HCT116 (cell line): ENCODE data around the gene PARVB. TPM values are rescaled to one million over a fixed set of nuclear protein-coding genes. Genes with fewer than 3 reads are reported as not detected.

Source experiments
- ATAC-seq: fragments of 200-7000 bp; cut with Tn5 transposase; 2 replicates; pipeline ENCODE4 v1.9.1; 2020; ENCODE audit warnings: mild to moderate bottlenecking, moderate library complexity
- BruUV-seq: library from RNA; stranded (reverse); fragments of 400-500 nt; replicated peaks from 2 replicates; lab custom pipeline; 2021; lab: Mats Ljungman, UMichigan
- CTCF ChIA-PET: fragments of 300-600 bp; sonication (Branson Sonifier 250); formaldehyde crosslinking; loops from one replicate; lab custom pipeline; 2021; ENCODE audit warnings: antibody characterized with exemption; lab: Charles Lee
- POLR2A ChIA-PET: fragments of 300-600, 350-600 bp; sonication (Branson Sonifier 250); formaldehyde crosslinking; loops from one replicate; lab custom pipeline; 2021; ENCODE audit warnings: antibody characterized with exemption; lab: Charles Lee
- RAD21 ChIA-PET, 2 experiments: fragments of 300-600 bp; sonication (Branson Sonifier 250); formaldehyde crosslinking; loops; one replicate each; lab custom pipeline; 2023; ENCODE audit warnings: low total read pairs in 2 of 2; ENCODE audit not compliant: uncharacterized antibody in 2 of 2, unreplicated experiment in 2 of 2, low non-redundant PET in 1 of 2; lab: Charles Lee
- DNase-seq: peaks from one replicate; pipeline ENCODE4 v3.0.0-alpha.2; 2010; ENCODE audit warnings: low read depth, low spot score
- H2AFZ ChIP-seq: fragments of 200-600 bp; shearing (Covaris generic), sonication (generic); 2 replicates; pipeline ENCODE4 v1.6.1; 2017; ENCODE audit warnings: low read depth, mixed run types, mixed read lengths, antibody characterized with exemption, low read length; ENCODE audit not compliant: poor library complexity, severe bottlenecking
- H3K27ac ChIP-seq: 2 replicates; pipeline ENCODE4 v1.5.1; 2012; ENCODE audit warnings: low read depth, low read length
- H3K27me3 ChIP-seq: fragments of 200-600 bp; sonication (generic); 2 replicates; pipeline ENCODE4 v1.6.1; 2016; ENCODE audit warnings: mixed run types, low read length, mixed read lengths; ENCODE audit not compliant: insufficient read depth
- H3K36me3 ChIP-seq, 2 experiments: fragments of 200-500 bp in 1 of 2; fragments of 200-600 bp in 1 of 2; sonication (Bioruptor generic) in 1 of 2; sonication (generic) in 1 of 2; 2 replicates each; pipeline versions ENCODE4 v1.5.1 to v1.6.1; 2014 to 2016; ENCODE audit warnings: low read length in 2 of 2, inconsistent platforms in 1 of 2, mixed read lengths in 1 of 2, mixed run types in 1 of 2; ENCODE audit not compliant: insufficient read depth in 2 of 2, control insufficient read depth in 1 of 2
- H3K4me1 ChIP-seq, 2 experiments: fragments of 200-600 bp in 1 of 2; sonication (generic) in 1 of 2; 2 replicates each; pipeline versions ENCODE4 v1.5.1 to v1.6.1; 2012 to 2017; ENCODE audit warnings: low read length in 2 of 2, inconsistent platforms in 1 of 2, mild to moderate bottlenecking in 1 of 2, mixed read lengths in 1 of 2, mixed run types in 1 of 2, moderate library complexity in 1 of 2; ENCODE audit not compliant: insufficient read depth in 2 of 2, control insufficient read depth in 1 of 2
- H3K4me2 ChIP-seq: fragments of 200-600 bp; sonication (generic); 2 replicates; pipeline ENCODE4 v1.6.1; 2017; ENCODE audit warnings: mixed run types, low read length, mixed read lengths
- H3K4me3 ChIP-seq, 2 experiments: fragments of 200-600 bp in 1 of 2; sonication (generic) in 1 of 2; replicated peaks in 1 of 2; 2 replicates each; pipeline ENCODE4 v1.5.1; 2011 to 2016; ENCODE audit warnings: low read length in 2 of 2, control low read depth in 1 of 2, low read depth in 1 of 2, mild to moderate bottlenecking in 1 of 2, mixed read lengths in 1 of 2, mixed run types in 1 of 2
- H3K79me2 ChIP-seq: fragments of 200-600 bp; sonication (generic); 2 replicates; pipeline ENCODE4 v1.6.1; 2017; ENCODE audit warnings: mild to moderate bottlenecking, mixed run types, low read length, moderate library complexity, mixed read lengths; ENCODE audit not compliant: insufficient read depth
- H3K9ac ChIP-seq: fragments of 200-600 bp; sonication (generic); 2 replicates; pipeline ENCODE4 v1.6.1; 2016; ENCODE audit warnings: low read length, mixed read lengths
- H3K9me2 ChIP-seq: fragments of 200-600 bp; sonication (generic), shearing (Covaris generic); 2 replicates; pipeline ENCODE4 v1.6.1; 2017; ENCODE audit warnings: mixed run types, mild to moderate bottlenecking, moderate library complexity; ENCODE audit not compliant: insufficient read depth
- H3K9me3 ChIP-seq, 2 experiments: fragments of 200-500 bp in 1 of 2; fragments of 200-600 bp in 1 of 2; sonication (Bioruptor generic) in 1 of 2; sonication (generic) in 1 of 2; 2 replicates each; pipeline ENCODE4 v1.6.1; 2014 to 2017; ENCODE audit warnings: low read length in 2 of 2, mixed read lengths in 2 of 2, inconsistent platforms in 1 of 2, low read depth in 1 of 2, mild to moderate bottlenecking in 1 of 2, mixed run types in 1 of 2, moderate library complexity in 1 of 2; ENCODE audit not compliant: control insufficient read depth in 1 of 2, insufficient read depth in 1 of 2
- H4K20me1 ChIP-seq: fragments of 200-600 bp; sonication (generic), shearing (Covaris generic); 2 replicates; pipeline ENCODE4 v1.6.1; 2017; ENCODE audit warnings: mixed run types, mild to moderate bottlenecking, moderate library complexity; ENCODE audit not compliant: insufficient read depth
- CBX3 ChIP-seq: IDR thresholded peaks from 2 replicates; pipeline ENCODE4 v1.6.1; 2012; ENCODE audit warnings: low read depth
- CEBPB ChIP-seq: IDR thresholded peaks from 2 replicates; pipeline ENCODE4 v1.6.1; 2012; ENCODE audit warnings: low read depth
- EGR1 ChIP-seq: IDR thresholded peaks from 2 replicates; pipeline ENCODE4 v1.6.1; 2012; ENCODE audit warnings: low read depth
- ELF1 ChIP-seq: IDR thresholded peaks from 2 replicates; pipeline ENCODE4 v1.6.1; 2012; ENCODE audit warnings: low read depth, borderline replicate concordance
- EZH2 ChIP-seq: fragments of 200-600 bp; sonication (generic); IDR thresholded peaks from 2 replicates; pipeline ENCODE4 v1.6.1; 2017; ENCODE audit warnings: antibody characterized with exemption, mixed run types
- FOSL1 ChIP-seq: IDR thresholded peaks from 2 replicates; pipeline ENCODE4 v1.6.1; 2012; ENCODE audit warnings: low read depth
- JUND ChIP-seq: IDR thresholded peaks from 2 replicates; pipeline ENCODE4 v1.6.1; 2012
- POLR2AphosphoS5 ChIP-seq: IDR thresholded peaks from 2 replicates; pipeline ENCODE4 v1.6.1; 2011; ENCODE audit warnings: mild to moderate bottlenecking, low read depth, low read length, moderate library complexity
- RAD21 ChIP-seq: IDR thresholded peaks from 2 replicates; pipeline ENCODE4 v1.6.1; 2012; ENCODE audit warnings: low read depth, mild to moderate bottlenecking
- SIN3A ChIP-seq: IDR thresholded peaks from 2 replicates; pipeline ENCODE4 v1.6.1; 2012; ENCODE audit warnings: low read depth
- SRF ChIP-seq: IDR thresholded peaks from 2 replicates; pipeline ENCODE4 v1.6.1; 2012; ENCODE audit warnings: low read depth
- TCF7L2 ChIP-seq: IDR thresholded peaks from 2 replicates; pipeline ENCODE4 v1.7.0; 2011; ENCODE audit warnings: borderline replicate concordance, inconsistent platforms; ENCODE audit not compliant: insufficient read depth, insufficient read length; ENCODE audit errors: extremely low read depth
- YY1 ChIP-seq: IDR thresholded peaks from 2 replicates; pipeline ENCODE4 v1.6.1; 2011; ENCODE audit warnings: low read length, low read depth, moderate library complexity, mild to moderate bottlenecking; ENCODE audit not compliant: insufficient replicate concordance; ENCODE audit errors: extremely low read depth
- ZFX ChIP-seq: fragments of 450-650 bp; IDR thresholded peaks from 2 replicates; pipeline ENCODE4 v1.6.1; 2017
- ZNF274 ChIP-seq: fragments of 200-500 bp; sonication (Bioruptor generic); IDR thresholded peaks from 2 replicates; pipeline ENCODE4 v1.6.1; 2014; ENCODE audit warnings: mild to moderate bottlenecking, low read depth, low read length, inconsistent platforms
- intact Hi-C: fragments of 100-400 bp; cut with micrococcal nuclease; formaldehyde crosslinking; loops from 2 replicates; pipeline ENCODE4 v1.10.0; 2022
- total RNA-seq: library from RNA; stranded (reverse); gene quantifications from one replicate; pipeline ENCODE4 v1.2.1, GENCODE V29; 2021; ENCODE audit not compliant: unreplicated experiment
- TF ChIP-seq, protein P1 (sequence below): IDR thresholded peaks from 2 replicates; pipeline ENCODE4 v1.6.1; 2012; ENCODE audit warnings: low read depth
- TF ChIP-seq, protein P2 (sequence below): IDR thresholded peaks from 2 replicates; pipeline ENCODE4 v1.6.1; 2012
- TF ChIP-seq, protein P3 (sequence below): IDR thresholded peaks from 2 replicates; pipeline ENCODE4 v1.6.1; 2011; ENCODE audit warnings: mild to moderate bottlenecking, low read length, moderate library complexity; ENCODE audit not compliant: insufficient replicate concordance; ENCODE audit errors: extremely low read depth
- TF ChIP-seq, protein P4 (sequence below), 3 experiments: fragments of 200-600 bp in 1 of 3; sonication (generic) in 1 of 3; IDR thresholded peaks in 2 of 3; conservative IDR thresholded peaks in 1 of 3; 2 replicates each; pipeline ENCODE4 v1.5.1; 2012 to 2017; ENCODE audit warnings: low read depth in 2 of 3, low read length in 2 of 3, antibody characterized with exemption in 1 of 3, borderline replicate concordance in 1 of 3, control low read depth in 1 of 3, mild to moderate bottlenecking in 1 of 3, mixed read lengths in 1 of 3, mixed run types in 1 of 3, moderate library complexity in 1 of 3; ENCODE audit not compliant: insufficient read depth in 1 of 3

The PARVB gene
- total RNA-seq, 1 experiment from 2014 or later = 21.4 TPM

DNA sequence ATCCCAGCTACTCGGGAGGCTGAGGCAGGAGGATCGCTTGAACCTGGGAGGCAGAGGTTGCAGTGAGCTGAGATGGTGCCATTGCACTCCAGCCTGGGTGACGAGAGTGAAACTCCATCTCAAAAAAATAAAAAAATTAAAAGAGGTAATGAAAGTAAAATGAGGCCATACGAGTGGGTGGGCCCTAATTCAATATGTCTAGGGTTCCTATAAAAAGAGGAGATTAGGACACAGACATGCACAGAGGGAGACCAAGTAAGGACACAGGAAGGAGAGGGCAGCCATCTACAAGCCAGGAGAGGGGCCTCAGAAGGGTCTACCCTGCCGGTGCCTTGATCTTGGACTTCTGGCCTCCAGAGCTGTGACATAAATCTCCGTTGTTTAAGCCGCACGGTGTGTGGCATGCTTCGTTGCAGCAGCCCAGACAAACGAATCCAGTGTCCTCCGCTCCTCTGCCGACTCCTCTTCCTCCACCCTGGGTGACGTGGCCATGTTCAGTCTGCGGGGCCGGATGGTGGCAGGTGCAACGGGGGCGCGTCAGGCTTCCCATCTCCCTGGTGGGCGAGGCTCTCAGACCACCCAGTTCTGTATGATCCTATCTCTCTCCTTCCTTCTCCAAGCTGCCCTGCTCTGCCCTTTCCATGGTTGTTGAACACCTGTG lies 105.0 kb downstream of the PARVB start:
- Histone ChIP-seq H3K9me3 (no peaks in the 10 kb centered on the region), H3K9me2 (no peaks in the 10 kb centered on the region), H3K36me3 (no peaks in the 10 kb centered on the region), H4K20me1 (no peaks in the 10 kb centered on the region), H2AFZ (no peak overlapping the region), H3K27ac (no peak overlapping the region), H3K27me3 (no peaks in the 10 kb centered on the region), H3K9ac (no peak overlapping the region), H3K4me1 (no peaks in the 10 kb centered on the region), H3K4me2 (no peak overlapping the region), H3K4me3 (no peak overlapping the region), H3K79me2 (no peaks in the 10 kb centered on the region)
- CTCF ChIA-PET = no interaction called here
- TF ChIP-seq ZFX (no peak), JUND (no peak), POLR2AphosphoS5 (no peak), ZNF274 (no peak), EZH2 (no peak), CBX3 (no peak), ELF1 (no peak), YY1 (no peak), TCF7L2 (no peak), RAD21 (no peak), SRF (no peak), FOSL1 (no peak), CEBPB (no peak), SIN3A (no peak), EGR1 (no peak)
- TF ChIP-seq, protein P1, sequence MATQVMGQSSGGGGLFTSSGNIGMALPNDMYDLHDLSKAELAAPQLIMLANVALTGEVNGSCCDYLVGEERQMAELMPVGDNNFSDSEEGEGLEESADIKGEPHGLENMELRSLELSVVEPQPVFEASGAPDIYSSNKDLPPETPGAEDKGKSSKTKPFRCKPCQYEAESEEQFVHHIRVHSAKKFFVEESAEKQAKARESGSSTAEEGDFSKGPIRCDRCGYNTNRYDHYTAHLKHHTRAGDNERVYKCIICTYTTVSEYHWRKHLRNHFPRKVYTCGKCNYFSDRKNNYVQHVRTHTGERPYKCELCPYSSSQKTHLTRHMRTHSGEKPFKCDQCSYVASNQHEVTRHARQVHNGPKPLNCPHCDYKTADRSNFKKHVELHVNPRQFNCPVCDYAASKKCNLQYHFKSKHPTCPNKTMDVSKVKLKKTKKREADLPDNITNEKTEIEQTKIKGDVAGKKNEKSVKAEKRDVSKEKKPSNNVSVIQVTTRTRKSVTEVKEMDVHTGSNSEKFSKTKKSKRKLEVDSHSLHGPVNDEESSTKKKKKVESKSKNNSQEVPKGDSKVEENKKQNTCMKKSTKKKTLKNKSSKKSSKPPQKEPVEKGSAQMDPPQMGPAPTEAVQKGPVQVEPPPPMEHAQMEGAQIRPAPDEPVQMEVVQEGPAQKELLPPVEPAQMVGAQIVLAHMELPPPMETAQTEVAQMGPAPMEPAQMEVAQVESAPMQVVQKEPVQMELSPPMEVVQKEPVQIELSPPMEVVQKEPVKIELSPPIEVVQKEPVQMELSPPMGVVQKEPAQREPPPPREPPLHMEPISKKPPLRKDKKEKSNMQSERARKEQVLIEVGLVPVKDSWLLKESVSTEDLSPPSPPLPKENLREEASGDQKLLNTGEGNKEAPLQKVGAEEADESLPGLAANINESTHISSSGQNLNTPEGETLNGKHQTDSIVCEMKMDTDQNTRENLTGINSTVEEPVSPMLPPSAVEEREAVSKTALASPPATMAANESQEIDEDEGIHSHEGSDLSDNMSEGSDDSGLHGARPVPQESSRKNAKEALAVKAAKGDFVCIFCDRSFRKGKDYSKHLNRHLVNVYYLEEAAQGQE = no peak
- TF ChIP-seq, protein P2, sequence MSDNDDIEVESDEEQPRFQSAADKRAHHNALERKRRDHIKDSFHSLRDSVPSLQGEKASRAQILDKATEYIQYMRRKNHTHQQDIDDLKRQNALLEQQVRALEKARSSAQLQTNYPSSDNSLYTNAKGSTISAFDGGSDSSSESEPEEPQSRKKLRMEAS = no peak
- TF ChIP-seq, protein P3, sequence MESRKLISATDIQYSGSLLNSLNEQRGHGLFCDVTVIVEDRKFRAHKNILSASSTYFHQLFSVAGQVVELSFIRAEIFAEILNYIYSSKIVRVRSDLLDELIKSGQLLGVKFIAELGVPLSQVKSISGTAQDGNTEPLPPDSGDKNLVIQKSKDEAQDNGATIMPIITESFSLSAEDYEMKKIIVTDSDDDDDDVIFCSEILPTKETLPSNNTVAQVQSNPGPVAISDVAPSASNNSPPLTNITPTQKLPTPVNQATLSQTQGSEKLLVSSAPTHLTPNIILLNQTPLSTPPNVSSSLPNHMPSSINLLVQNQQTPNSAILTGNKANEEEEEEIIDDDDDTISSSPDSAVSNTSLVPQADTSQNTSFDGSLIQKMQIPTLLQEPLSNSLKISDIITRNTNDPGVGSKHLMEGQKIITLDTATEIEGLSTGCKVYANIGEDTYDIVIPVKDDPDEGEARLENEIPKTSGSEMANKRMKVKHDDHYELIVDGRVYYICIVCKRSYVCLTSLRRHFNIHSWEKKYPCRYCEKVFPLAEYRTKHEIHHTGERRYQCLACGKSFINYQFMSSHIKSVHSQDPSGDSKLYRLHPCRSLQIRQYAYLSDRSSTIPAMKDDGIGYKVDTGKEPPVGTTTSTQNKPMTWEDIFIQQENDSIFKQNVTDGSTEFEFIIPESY = no peak
- TF ChIP-seq, protein P4, sequence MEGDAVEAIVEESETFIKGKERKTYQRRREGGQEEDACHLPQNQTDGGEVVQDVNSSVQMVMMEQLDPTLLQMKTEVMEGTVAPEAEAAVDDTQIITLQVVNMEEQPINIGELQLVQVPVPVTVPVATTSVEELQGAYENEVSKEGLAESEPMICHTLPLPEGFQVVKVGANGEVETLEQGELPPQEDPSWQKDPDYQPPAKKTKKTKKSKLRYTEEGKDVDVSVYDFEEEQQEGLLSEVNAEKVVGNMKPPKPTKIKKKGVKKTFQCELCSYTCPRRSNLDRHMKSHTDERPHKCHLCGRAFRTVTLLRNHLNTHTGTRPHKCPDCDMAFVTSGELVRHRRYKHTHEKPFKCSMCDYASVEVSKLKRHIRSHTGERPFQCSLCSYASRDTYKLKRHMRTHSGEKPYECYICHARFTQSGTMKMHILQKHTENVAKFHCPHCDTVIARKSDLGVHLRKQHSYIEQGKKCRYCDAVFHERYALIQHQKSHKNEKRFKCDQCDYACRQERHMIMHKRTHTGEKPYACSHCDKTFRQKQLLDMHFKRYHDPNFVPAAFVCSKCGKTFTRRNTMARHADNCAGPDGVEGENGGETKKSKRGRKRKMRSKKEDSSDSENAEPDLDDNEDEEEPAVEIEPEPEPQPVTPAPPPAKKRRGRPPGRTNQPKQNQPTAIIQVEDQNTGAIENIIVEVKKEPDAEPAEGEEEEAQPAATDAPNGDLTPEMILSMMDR (IDR thresholded peaks at IDR 0.05 in 2 of 3, conservative IDR thresholded peaks at IDR 0.05 in 1 of 3; ENCODE audit: borderline replicate concordance in 1 of 3, insufficient read depth in 1 of 3, low read depth in 2 of 3, low read length in 2 of 3) = no peak
- RAD21 ChIA-PET = no interaction called here
- intact Hi-C loops = no loop called here
- POLR2A ChIA-PET = no interaction called here
- ATAC-seq (no peak), DNase-seq (no peak)
- BruUV-seq = no TSS peak
